DND-41 (cell line): ENCODE data around the gene SGMS1.

Experiments used
- ATAC-seq: fragments of 200-7000 bp; cut with Tn5 transposase; 3 replicates; pipeline ENCODE4 v1.9.1; 2021; ENCODE audit warnings: low read depth; ENCODE audit not compliant: insufficient read depth
- DNase-seq: peaks from one replicate; pipeline ENCODE4 v3.0.0-alpha.2; 2020
- H2AFZ ChIP-seq: 2 replicates; pipeline ENCODE4 v1.6.0; 2012; ENCODE audit warnings: low read depth, low read length
- H3K27ac ChIP-seq: 2 replicates; pipeline ENCODE4 v1.5.1; 2012; ENCODE audit warnings: low read length, inconsistent platforms
- H3K27me3 ChIP-seq: fragments of 200-600 bp; sonication (generic); 2 replicates; pipeline ENCODE4 v1.6.0; 2012; ENCODE audit warnings: low read length, mild to moderate bottlenecking, inconsistent platforms; ENCODE audit not compliant: insufficient read depth, poor library complexity
- H3K36me3 ChIP-seq: 2 replicates; pipeline ENCODE4 v1.5.1; 2012; ENCODE audit warnings: low read length, inconsistent platforms; ENCODE audit not compliant: insufficient read depth
- H3K4me1 ChIP-seq: 2 replicates; pipeline ENCODE4 v1.5.1; 2012; ENCODE audit warnings: mild to moderate bottlenecking, low read length; ENCODE audit not compliant: insufficient read depth
- H3K4me2 ChIP-seq: 2 replicates; pipeline ENCODE4 v1.6.0; 2012; ENCODE audit warnings: mild to moderate bottlenecking, moderate library complexity, low read length, inconsistent platforms; ENCODE audit not compliant: insufficient read depth
- H3K4me3 ChIP-seq, 2 experiments: fragments of 200-600 bp in 1 of 2; shearing (Covaris generic) in 1 of 2; 2 replicates each; pipeline ENCODE4 v1.5.1; 2012 to 2016; ENCODE audit warnings: inconsistent platforms in 2 of 2, low read length in 2 of 2, mild to moderate bottlenecking in 2 of 2, low read depth in 1 of 2, moderate library complexity in 1 of 2
- H3K79me2 ChIP-seq: 2 replicates; pipeline ENCODE4 v1.6.0; 2012; ENCODE audit warnings: low read length, inconsistent platforms; ENCODE audit not compliant: insufficient read depth
- H3K9ac ChIP-seq: 2 replicates; pipeline ENCODE4 v1.6.0; 2012; ENCODE audit warnings: low read depth, mild to moderate bottlenecking, inconsistent platforms, low read length, moderate library complexity
- H3K9me3 ChIP-seq: 2 replicates; pipeline ENCODE4 v1.5.1; 2012; ENCODE audit warnings: low read length, moderate library complexity, mild to moderate bottlenecking, inconsistent platforms; ENCODE audit not compliant: insufficient read depth, severe bottlenecking
- H4K20me1 ChIP-seq: 2 replicates; pipeline ENCODE4 v1.6.0; 2012; ENCODE audit warnings: low read length; ENCODE audit not compliant: insufficient read depth
- CTCF ChIP-seq: IDR thresholded peaks from 2 replicates; pipeline ENCODE4 v1.5.1; 2012; ENCODE audit warnings: borderline replicate concordance, low read length, moderate library complexity, mild to moderate bottlenecking; ENCODE audit not compliant: poor library complexity, severe bottlenecking; ENCODE audit errors: extremely low read depth
- EZH2 ChIP-seq: IDR thresholded peaks from 3 replicates; pipeline ENCODE4 v1.6.1; 2012; ENCODE audit warnings: borderline replicate concordance, low read depth, mild to moderate bottlenecking, moderate library complexity, low read length, inconsistent platforms; ENCODE audit not compliant: severe bottlenecking

Gene SGMS1

GRCh38 chr10:50542871-50543270 lies 80.9 kb downstream of the SGMS1 start:
- no peaks in the 10 kb centered on the region for H3K9me3 ChIP-seq
- H4K20me1 ChIP-seq, result no peaks in the 10 kb centered on the region
- no peaks in the 10 kb centered on the region for H3K27me3 ChIP-seq
- no peak for ATAC-seq
- no peak overlapping the region for H3K9ac ChIP-seq
- TF ChIP-seq CTCF (no peak), EZH2 (no peak)
- H3K79me2 ChIP-seq, result no peaks in the 10 kb centered on the region
- no peak overlapping the region for H3K4me2 ChIP-seq
- no peak overlapping the region for H3K27ac ChIP-seq
- no peaks in the 10 kb centered on the region for H3K36me3 ChIP-seq
- no peaks in the 10 kb centered on the region for H3K4me1 ChIP-seq
- no peak overlapping the region for H3K4me3 ChIP-seq
- no peak for DNase-seq
- H2AFZ ChIP-seq, result no peak overlapping the region

- TF ChIP-seq EZH2 (no peak), CTCF (no peak)
- Histone ChIP-seq H3K4me1 (no peaks in the 10 kb centered on the region), H3K27ac (no peak overlapping the region), H3K36me3 (no peaks in the 10 kb centered on the region), H2AFZ (no peak overlapping the region), H3K4me3 (no peak overlapping the region), H3K9me3 (no peaks in the 10 kb centered on the region), H4K20me1 (no peaks in the 10 kb centered on the region), H3K79me2 (no peaks in the 10 kb centered on the region), H3K27me3 (no peaks in the 10 kb centered on the region), H3K4me2 (no peak overlapping the region), H3K9ac (no peak overlapping the region)
- ATAC-seq (no peak), DNase-seq (no peak)
These were observed 81.8 kb downstream of the SGMS1 start for GRCh38 chr10:50541921-50542320.

GRCh38 chr10:50541317-50541716 lies 82.4 kb downstream of the SGMS1 start:
- Histone ChIP-seq H3K4me1 (no peaks in the 10 kb centered on the region), H3K79me2 (no peaks in the 10 kb centered on the region), H3K4me3 (no peak overlapping the region), H3K9ac (no peak overlapping the region), H3K9me3 (no peaks in the 10 kb centered on the region), H3K27ac (no peak overlapping the region), H4K20me1 (no peaks in the 10 kb centered on the region), H3K4me2 (no peak overlapping the region), H2AFZ (no peak overlapping the region), H3K36me3 (no peaks in the 10 kb centered on the region), H3K27me3 (no peaks in the 10 kb centered on the region)
- no peak for DNase-seq
- ATAC-seq, result no peak
- TF ChIP-seq EZH2 (no peak), CTCF (no peak)

DNA sequence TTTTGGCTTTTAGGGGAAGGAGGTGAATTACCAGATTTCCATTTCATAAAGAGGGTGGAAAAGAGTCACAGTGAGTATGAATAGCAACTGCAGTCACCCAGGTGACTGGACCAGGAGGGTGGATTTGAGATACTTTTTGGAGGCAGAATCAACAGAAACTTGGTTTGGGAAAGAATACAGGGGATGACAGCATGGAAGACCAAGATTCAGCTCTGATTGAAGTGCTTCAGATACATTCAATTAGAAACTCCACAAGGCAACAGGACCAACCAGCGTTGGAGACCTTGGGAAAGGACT lies 83.0 kb downstream of the SGMS1 start:
- Histone ChIP-seq H3K27ac (no peak overlapping the region), H3K79me2 (no peaks in the 10 kb centered on the region), H3K9me3 (no peaks in the 10 kb centered on the region), H2AFZ (no peak overlapping the region), H4K20me1 (no peaks in the 10 kb centered on the region), H3K36me3 (no peaks in the 10 kb centered on the region), H3K9ac (no peak overlapping the region), H3K4me2 (no peak overlapping the region), H3K4me3 (no peak overlapping the region), H3K4me1 (no peaks in the 10 kb centered on the region), H3K27me3 (no peaks in the 10 kb centered on the region)
- DNase-seq (no peak), ATAC-seq (no peak)
- TF ChIP-seq CTCF (no peak), EZH2 (no peak)
